ENCODE measurements around the gene FAM222B. TPM values are rescaled to one million over a fixed set of nuclear protein-coding genes. Genes with fewer than 3 reads are reported as not detected.

The FAM222B gene
- total RNA-seq, 1 experiment from 2014 or later: 94.6 TPM

DNA sequence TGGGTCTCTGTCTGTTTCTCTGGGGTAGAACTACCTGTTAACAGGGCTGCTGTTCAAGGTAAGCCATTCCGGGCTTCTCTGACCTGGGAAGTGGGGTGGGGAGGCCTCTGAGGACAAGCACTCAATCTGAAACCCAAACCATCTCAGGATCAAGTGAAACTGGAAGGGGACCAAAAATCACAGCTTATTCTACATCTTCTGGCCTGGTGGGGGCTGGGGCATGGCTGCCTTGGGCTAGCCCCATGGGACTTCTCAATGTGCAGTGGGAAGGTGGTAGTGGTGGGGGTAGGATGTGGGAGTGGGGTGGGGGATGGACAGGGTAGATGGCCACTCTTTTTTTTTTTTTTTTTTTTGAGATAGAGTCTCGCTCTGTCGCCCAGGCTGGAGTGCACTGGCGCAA, 49.4 kb upstream of the FAM222B start:
- no peak overlapping the region for H3K27ac Mint-ChIP-seq
- DNase-seq (ENCODE audit: low spot score) (no peak), ATAC-seq (no peak)
- no peak overlapping the region for H3K4me3 Mint-ChIP-seq
- CTCF ChIA-PET: interaction anchor here (1.6 kb wide), 1 partner anchor 128 kb away, joined by 5 read pairs; no protein-coding TSS in a partner anchor
- no peaks in the 10 kb centered on the region for H3K9me3 Mint-ChIP-seq
- H3K27me3 Mint-ChIP-seq (ENCODE audit: low read depth): no peaks in the 10 kb centered on the region
- H3K36me3 Mint-ChIP-seq: peaks cover 8% of the 10 kb centered on the region
- POLR2A ChIA-PET: no interaction called here
- TF ChIP-seq TEAD4 (CRISPR knock-in tag; IDR thresholded peaks at IDR 0.05) (no peak), JUN (CRISPR knock-in tag; IDR thresholded peaks at IDR 0.05) (no peak), CBFB (CRISPR knock-in tag; IDR thresholded peaks at IDR 0.05; ENCODE audit: low read depth) (no peak)
- TF ChIP-seq, protein P1, sequence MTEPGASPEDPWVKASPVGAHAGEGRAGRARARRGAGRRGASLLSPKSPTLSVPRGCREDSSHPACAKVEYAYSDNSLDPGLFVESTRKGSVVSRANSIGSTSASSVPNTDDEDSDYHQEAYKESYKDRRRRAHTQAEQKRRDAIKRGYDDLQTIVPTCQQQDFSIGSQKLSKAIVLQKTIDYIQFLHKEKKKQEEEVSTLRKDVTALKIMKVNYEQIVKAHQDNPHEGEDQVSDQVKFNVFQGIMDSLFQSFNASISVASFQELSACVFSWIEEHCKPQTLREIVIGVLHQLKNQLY (CRISPR knock-in tag; IDR thresholded peaks at IDR 0.05): no peak
- H3K4me1 Mint-ChIP-seq: peaks cover 22% of the 10 kb centered on the region

DNA sequence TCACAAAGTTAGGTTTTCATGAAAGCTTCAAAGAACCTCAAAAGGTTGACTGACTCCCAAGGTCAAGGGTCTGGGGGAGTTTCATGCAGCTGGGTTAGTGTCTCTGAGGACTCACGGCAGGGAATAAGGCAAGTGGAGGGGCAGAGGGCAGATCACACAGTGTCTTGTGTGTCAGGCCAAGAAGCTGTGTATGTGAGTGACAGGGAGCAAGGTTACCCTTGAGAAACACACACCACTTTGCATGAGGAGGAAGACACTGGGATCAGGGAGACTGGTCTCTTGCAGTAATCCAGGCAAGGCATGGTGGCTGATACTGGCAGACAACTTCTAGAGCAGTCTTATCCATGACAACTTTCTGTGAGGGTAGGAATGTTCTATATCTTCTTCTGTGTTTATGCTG, 48.6 kb upstream of the FAM222B start:
- ATAC-seq (no peak), DNase-seq (ENCODE audit: low spot score) (no peak)
- Mint-ChIP-seq H3K4me3 (no peak overlapping the region), H3K27me3 (ENCODE audit: low read depth) (no peaks in the 10 kb centered on the region), H3K9me3 (no peaks in the 10 kb centered on the region), H3K36me3 (peaks cover 8% of the 10 kb centered on the region), H3K4me1 (peaks cover 15% of the 10 kb centered on the region), H3K27ac (no peak overlapping the region)
- POLR2A ChIA-PET: no interaction called here
- CTCF ChIA-PET: interaction anchor here (1.4 to 1.6 kb wide), 2 partner anchors 127 to 226 kb away, joined by 5 to 8 read pairs; no protein-coding TSS in a partner anchor
- TF ChIP-seq MXD4 (CRISPR knock-in tag; IDR thresholded peaks at IDR 0.05; ENCODE audit: borderline replicate concordance) (no peak), ZNF219 (CRISPR knock-in tag; IDR thresholded peaks at IDR 0.05; ENCODE audit: borderline replicate concordance) (no peak), OVOL2 (CRISPR knock-in tag; IDR thresholded peaks at IDR 0.05; ENCODE audit: borderline replicate concordance) (no peak), ZNF317 (CRISPR knock-in tag; IDR thresholded peaks at IDR 0.05; ENCODE audit: borderline replicate concordance, low read depth) (no peak), NFATC4 (CRISPR knock-in tag; IDR thresholded peaks at IDR 0.05) (no peak), CBFB (CRISPR knock-in tag; IDR thresholded peaks at IDR 0.05; ENCODE audit: low read depth) (no peak), KAT7 (CRISPR knock-in tag; IDR thresholded peaks at IDR 0.05; ENCODE audit: borderline replicate concordance) (no peak)
- TF ChIP-seq, protein P2, sequence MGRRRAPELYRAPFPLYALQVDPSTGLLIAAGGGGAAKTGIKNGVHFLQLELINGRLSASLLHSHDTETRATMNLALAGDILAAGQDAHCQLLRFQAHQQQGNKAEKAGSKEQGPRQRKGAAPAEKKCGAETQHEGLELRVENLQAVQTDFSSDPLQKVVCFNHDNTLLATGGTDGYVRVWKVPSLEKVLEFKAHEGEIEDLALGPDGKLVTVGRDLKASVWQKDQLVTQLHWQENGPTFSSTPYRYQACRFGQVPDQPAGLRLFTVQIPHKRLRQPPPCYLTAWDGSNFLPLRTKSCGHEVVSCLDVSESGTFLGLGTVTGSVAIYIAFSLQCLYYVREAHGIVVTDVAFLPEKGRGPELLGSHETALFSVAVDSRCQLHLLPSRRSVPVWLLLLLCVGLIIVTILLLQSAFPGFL (CRISPR knock-in tag; IDR thresholded peaks at IDR 0.05; ENCODE audit: borderline replicate concordance): no peak

DNA sequence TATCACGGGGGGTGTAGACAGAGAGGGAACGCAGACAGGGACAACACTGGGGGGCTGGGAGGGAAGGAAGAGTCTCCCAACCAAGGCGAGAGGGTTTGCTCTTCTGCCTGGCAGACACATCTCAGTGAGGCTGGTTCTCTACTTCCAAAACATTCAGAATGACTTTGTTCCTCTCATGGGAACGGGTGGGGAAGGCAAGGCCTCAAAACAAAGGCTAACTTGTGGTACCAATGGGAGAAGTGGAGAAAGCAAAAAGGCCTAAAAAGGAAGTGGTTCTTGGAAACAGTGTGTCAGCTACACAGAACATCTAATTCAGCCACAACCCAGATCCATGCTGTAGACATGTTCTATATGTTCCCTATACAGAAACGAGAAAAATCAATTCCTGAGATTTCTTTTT, 47.4 kb upstream of the FAM222B start:
- DNase-seq (ENCODE audit: low spot score): no peak
- Mint-ChIP-seq H3K36me3 (peaks cover 8% of the 10 kb centered on the region), H3K27me3 (ENCODE audit: low read depth) (no peaks in the 10 kb centered on the region), H3K9me3 (no peaks in the 10 kb centered on the region), H3K27ac (no peak overlapping the region), H3K4me1 (peaks cover 8% of the 10 kb centered on the region), H3K4me3 (no peak overlapping the region)
- TF ChIP-seq, protein P3, sequence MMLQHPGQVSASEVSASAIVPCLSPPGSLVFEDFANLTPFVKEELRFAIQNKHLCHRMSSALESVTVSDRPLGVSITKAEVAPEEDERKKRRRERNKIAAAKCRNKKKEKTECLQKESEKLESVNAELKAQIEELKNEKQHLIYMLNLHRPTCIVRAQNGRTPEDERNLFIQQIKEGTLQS (CRISPR knock-in tag; conservative IDR thresholded peaks at IDR 0.05): no peak
- TF ChIP-seq FOXP1 (CRISPR knock-in tag; IDR thresholded peaks at IDR 0.05; ENCODE audit: borderline replicate concordance): no peak
- no peak for TF ChIP-seq CBFB (CRISPR knock-in tag; IDR thresholded peaks at IDR 0.05; ENCODE audit: low read depth)
- no peak for TF ChIP-seq SMAD4 (CRISPR knock-in tag; IDR thresholded peaks at IDR 0.05)
- no peak for TF ChIP-seq FOXJ3 (CRISPR knock-in tag; IDR thresholded peaks at IDR 0.05; ENCODE audit: borderline replicate concordance)
- TF ChIP-seq SOX15 (CRISPR knock-in tag; IDR thresholded peaks at IDR 0.05): no peak
- TF ChIP-seq, protein P4, sequence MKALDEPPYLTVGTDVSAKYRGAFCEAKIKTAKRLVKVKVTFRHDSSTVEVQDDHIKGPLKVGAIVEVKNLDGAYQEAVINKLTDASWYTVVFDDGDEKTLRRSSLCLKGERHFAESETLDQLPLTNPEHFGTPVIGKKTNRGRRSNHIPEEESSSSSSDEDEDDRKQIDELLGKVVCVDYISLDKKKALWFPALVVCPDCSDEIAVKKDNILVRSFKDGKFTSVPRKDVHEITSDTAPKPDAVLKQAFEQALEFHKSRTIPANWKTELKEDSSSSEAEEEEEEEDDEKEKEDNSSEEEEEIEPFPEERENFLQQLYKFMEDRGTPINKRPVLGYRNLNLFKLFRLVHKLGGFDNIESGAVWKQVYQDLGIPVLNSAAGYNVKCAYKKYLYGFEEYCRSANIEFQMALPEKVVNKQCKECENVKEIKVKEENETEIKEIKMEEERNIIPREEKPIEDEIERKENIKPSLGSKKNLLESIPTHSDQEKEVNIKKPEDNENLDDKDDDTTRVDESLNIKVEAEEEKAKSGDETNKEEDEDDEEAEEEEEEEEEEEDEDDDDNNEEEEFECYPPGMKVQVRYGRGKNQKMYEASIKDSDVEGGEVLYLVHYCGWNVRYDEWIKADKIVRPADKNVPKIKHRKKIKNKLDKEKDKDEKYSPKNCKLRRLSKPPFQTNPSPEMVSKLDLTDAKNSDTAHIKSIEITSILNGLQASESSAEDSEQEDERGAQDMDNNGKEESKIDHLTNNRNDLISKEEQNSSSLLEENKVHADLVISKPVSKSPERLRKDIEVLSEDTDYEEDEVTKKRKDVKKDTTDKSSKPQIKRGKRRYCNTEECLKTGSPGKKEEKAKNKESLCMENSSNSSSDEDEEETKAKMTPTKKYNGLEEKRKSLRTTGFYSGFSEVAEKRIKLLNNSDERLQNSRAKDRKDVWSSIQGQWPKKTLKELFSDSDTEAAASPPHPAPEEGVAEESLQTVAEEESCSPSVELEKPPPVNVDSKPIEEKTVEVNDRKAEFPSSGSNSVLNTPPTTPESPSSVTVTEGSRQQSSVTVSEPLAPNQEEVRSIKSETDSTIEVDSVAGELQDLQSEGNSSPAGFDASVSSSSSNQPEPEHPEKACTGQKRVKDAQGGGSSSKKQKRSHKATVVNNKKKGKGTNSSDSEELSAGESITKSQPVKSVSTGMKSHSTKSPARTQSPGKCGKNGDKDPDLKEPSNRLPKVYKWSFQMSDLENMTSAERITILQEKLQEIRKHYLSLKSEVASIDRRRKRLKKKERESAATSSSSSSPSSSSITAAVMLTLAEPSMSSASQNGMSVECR (CRISPR knock-in tag; IDR thresholded peaks at IDR 0.05; ENCODE audit: borderline replicate concordance): no peak
- TF ChIP-seq, protein P5, sequence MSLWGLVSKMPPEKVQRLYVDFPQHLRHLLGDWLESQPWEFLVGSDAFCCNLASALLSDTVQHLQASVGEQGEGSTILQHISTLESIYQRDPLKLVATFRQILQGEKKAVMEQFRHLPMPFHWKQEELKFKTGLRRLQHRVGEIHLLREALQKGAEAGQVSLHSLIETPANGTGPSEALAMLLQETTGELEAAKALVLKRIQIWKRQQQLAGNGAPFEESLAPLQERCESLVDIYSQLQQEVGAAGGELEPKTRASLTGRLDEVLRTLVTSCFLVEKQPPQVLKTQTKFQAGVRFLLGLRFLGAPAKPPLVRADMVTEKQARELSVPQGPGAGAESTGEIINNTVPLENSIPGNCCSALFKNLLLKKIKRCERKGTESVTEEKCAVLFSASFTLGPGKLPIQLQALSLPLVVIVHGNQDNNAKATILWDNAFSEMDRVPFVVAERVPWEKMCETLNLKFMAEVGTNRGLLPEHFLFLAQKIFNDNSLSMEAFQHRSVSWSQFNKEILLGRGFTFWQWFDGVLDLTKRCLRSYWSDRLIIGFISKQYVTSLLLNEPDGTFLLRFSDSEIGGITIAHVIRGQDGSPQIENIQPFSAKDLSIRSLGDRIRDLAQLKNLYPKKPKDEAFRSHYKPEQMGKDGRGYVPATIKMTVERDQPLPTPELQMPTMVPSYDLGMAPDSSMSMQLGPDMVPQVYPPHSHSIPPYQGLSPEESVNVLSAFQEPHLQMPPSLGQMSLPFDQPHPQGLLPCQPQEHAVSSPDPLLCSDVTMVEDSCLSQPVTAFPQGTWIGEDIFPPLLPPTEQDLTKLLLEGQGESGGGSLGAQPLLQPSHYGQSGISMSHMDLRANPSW (CRISPR knock-in tag; conservative IDR thresholded peaks at IDR 0.05; ENCODE audit: low read depth): no peak
- ChIA-PET CTCF (interaction anchor here (1.4 kb wide), 1 partner anchor 227 kb away, joined by 8 read pairs; no protein-coding TSS in a partner anchor), POLR2A (interaction anchor here (0.7 kb wide), 1 partner anchor 15 kb away, joined by 4 read pairs; no protein-coding TSS in a partner anchor)
- ATAC-seq: no peak

Measured in WTC11 (cell line).